Breast epithelium (tissue), 4 donors: ENCODE results near the gene CD53. TPM values are rescaled to one million over a fixed set of nuclear protein-coding genes. Genes with fewer than 3 reads are reported as not detected.

ENCODE experiments used
- DNase-seq, 2 donors: peaks; one replicate each; pipeline ENCODE4 v3.0.0-alpha.2; 2019; ENCODE audit warnings: low spot score in 2 of 2
- H3K27ac ChIP-seq, 2 donors: fragments of 200-600 bp; sonication (generic) in 1 of 2; one replicate each; pipeline ENCODE4 v1.5.1; 2016 to 2019; ENCODE audit warnings: mild to moderate bottlenecking in 1 of 2
- H3K27me3 ChIP-seq, 2 donors: fragments of 200-600 bp; sonication (generic) in 1 of 2; one replicate each; pipeline versions ENCODE4 v1.5.1 to v1.6.0; 2017 to 2019; ENCODE audit warnings: control low read depth in 1 of 2, mild to moderate bottlenecking in 1 of 2
- H3K36me3 ChIP-seq: fragments of 200-600 bp; one replicate; pipeline ENCODE4 v1.5.1; 2019
- H3K4me1 ChIP-seq, 2 donors: fragments of 200-600 bp; sonication (generic); one replicate each; pipeline ENCODE4 v1.5.1; 2016 to 2019; ENCODE audit warnings: control low read depth in 1 of 2
- H3K4me3 ChIP-seq, 3 donors: fragments of 200-600 bp; sonication (generic); 1 replicate in 2 of 3; 2 replicates in 1 of 3; pipeline ENCODE4 v1.5.1; 2016 to 2019; ENCODE audit warnings: mild to moderate bottlenecking in 3 of 3, moderate library complexity in 2 of 3
- H3K9me3 ChIP-seq, 2 donors: fragments of 200-600 bp; sonication (generic) in 1 of 2; one replicate each; pipeline ENCODE4 v1.5.1; 2016 to 2019; ENCODE audit warnings: control low read depth in 1 of 2
- POLR2A ChIP-seq: fragments of 450-650 bp; IDR thresholded peaks from one replicate; pipeline ENCODE4 v1.6.1; 2016; ENCODE audit warnings: antibody characterized with exemption, mild to moderate bottlenecking, moderate library complexity
- POLR2AphosphoS5 ChIP-seq, 3 donors: sonication (generic); formaldehyde crosslinking; IDR thresholded peaks; one replicate each; pipeline ENCODE4 v1.6.1; 2017; ENCODE audit warnings: antibody characterized with exemption in 3 of 3
- intact Hi-C: fragments of 100-400 bp; cut with DNase I; formaldehyde crosslinking; loops from one replicate; pipeline ENCODE4 v1.15.1; 2023; ENCODE audit warnings: low total_unique reads
- total RNA-seq, 3 donors: library from RNA; depleted of rRNA; stranded (reverse); fragments of >200 nt; gene quantifications; one replicate each; pipeline ENCODE4 v1.1.0, GENCODE V29; 2016
- TF ChIP-seq, protein P1 (sequence below), 3 donors: fragments of 450-650 bp; IDR thresholded peaks; one replicate each; pipeline ENCODE4 v1.5.1; 2016 to 2017; ENCODE audit warnings: antibody characterized with exemption in 3 of 3, mild to moderate bottlenecking in 3 of 3, moderate library complexity in 3 of 3

The CD53 gene
- total RNA-seq, 3 donors from 2014 or later = 36.1 to 72.6 (median 50.2) TPM

DNA sequence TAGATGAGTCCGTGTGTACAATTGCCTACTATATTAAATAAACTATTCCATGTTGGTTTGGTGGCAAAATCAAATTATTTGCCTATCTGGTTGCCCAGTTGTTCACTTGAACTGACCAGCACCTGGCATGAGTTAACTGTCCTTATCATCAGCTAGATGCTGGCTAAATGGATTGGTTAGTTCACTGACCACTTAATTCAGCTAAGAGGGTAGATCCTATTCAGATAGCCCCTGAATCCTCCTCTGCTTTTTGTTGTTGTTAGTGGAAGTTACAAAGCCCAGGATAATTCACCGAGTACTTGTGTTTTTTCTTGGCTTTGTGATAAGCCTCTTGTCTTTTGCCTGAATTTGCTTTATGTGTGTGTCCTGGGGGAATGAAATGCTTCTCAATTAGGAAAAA lies 22.8 kb upstream of the CD53 start:
- TF ChIP-seq POLR2AphosphoS5 (IDR thresholded peaks at IDR 0.05) (no peak), POLR2A (no peak)
- TF ChIP-seq, protein P1, sequence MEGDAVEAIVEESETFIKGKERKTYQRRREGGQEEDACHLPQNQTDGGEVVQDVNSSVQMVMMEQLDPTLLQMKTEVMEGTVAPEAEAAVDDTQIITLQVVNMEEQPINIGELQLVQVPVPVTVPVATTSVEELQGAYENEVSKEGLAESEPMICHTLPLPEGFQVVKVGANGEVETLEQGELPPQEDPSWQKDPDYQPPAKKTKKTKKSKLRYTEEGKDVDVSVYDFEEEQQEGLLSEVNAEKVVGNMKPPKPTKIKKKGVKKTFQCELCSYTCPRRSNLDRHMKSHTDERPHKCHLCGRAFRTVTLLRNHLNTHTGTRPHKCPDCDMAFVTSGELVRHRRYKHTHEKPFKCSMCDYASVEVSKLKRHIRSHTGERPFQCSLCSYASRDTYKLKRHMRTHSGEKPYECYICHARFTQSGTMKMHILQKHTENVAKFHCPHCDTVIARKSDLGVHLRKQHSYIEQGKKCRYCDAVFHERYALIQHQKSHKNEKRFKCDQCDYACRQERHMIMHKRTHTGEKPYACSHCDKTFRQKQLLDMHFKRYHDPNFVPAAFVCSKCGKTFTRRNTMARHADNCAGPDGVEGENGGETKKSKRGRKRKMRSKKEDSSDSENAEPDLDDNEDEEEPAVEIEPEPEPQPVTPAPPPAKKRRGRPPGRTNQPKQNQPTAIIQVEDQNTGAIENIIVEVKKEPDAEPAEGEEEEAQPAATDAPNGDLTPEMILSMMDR (IDR thresholded peaks at IDR 0.05) = no peak
- Histone ChIP-seq H3K4me3 (no peak overlapping the region), H3K9me3 (no peaks in the 10 kb centered on the region), H3K27ac (no peak overlapping the region), H3K27me3 (no peaks in the 10 kb centered on the region), H3K36me3 (no peaks in the 10 kb centered on the region), H3K4me1 (no peaks in the 10 kb centered on the region)
- no peak for DNase-seq
- intact Hi-C loops = no loop called here

DNA sequence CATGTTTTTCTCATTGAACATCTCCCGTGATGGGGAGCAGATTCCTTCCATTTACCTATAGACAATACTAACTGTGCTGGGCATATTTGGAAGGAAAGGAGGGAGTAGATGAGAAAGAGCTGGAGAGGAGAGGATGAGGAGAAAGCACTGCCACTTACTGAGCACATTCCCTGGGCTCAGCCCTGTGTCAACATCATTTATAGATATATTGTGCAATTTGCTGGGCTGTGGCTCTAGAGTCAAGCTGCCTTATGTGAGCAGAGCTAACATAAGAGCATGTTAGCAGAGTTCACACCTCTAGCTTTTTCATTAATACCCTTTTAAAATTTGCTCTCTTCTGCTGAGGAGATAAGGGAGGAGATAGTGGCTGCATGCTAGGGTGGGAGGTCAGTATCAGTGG lies 22.3 kb upstream of the CD53 start:
- no peak for DNase-seq
- intact Hi-C loops = no loop called here
- Histone ChIP-seq H3K4me3 (no peak overlapping the region), H3K4me1 (no peaks in the 10 kb centered on the region), H3K9me3 (no peaks in the 10 kb centered on the region), H3K36me3 (no peaks in the 10 kb centered on the region), H3K27me3 (no peaks in the 10 kb centered on the region), H3K27ac (no peak overlapping the region)
- TF ChIP-seq POLR2A (no peak), POLR2AphosphoS5 (IDR thresholded peaks at IDR 0.05) (no peak)
- TF ChIP-seq, protein P1 (IDR thresholded peaks at IDR 0.05) = no peak

DNA sequence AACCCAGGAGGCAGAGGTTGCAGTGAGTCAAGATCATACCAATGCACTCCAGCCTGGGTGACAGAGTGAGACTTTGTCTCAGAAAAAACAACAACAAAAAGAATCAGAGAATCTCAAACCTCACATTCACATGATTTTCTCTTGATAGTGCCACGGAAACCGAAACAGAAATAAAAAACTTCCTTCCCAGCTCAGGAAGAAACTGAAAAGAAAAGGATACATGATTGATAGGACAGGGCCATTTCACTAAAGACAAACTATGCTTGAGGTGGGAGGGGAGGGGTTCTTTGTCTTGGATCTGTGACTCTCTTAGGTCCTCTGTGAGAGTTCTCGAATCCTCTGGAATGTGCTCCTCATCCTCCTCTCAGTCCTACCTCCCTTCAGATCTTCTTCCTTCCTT lies 19.8 kb upstream of the CD53 start:
- intact Hi-C loops = no loop called here
- no peak for TF ChIP-seq POLR2A
- TF ChIP-seq POLR2AphosphoS5 (IDR thresholded peaks at IDR 0.05) = no peak
- TF ChIP-seq, protein P1 (IDR thresholded peaks at IDR 0.05) = no peak
- H3K27me3 ChIP-seq = no peaks in the 10 kb centered on the region
- no peak overlapping the region for H3K4me3 ChIP-seq
- no peak for DNase-seq
- H3K4me1 ChIP-seq = no peaks in the 10 kb centered on the region
- no peaks in the 10 kb centered on the region for H3K36me3 ChIP-seq
- H3K27ac ChIP-seq = no peak overlapping the region
- H3K9me3 ChIP-seq = no peaks in the 10 kb centered on the region

DNA sequence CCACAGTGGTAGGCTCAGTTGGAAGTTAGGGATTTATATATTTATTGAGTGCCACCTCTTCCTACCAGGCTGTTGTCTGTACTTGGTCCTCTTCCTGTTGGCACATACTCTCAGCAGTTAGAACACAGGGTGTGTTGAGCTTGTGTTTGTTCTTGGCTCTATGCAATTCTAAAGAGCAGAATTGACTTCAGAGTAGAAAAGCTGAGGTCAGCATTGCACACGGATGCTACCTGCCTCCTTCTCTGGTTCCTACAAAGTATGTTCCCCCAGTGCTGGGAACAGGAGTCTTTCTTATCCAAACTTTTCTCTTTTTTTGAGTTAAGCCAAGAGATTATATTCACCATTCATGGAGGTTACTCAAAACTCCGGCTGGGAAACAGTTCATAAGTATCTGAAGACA lies 16.5 kb upstream of the CD53 start:
- no peak for DNase-seq
- Histone ChIP-seq H3K4me3 (no peak overlapping the region), H3K9me3 (no peaks in the 10 kb centered on the region), H3K4me1 (no peaks in the 10 kb centered on the region), H3K27me3 (no peaks in the 10 kb centered on the region), H3K36me3 (no peaks in the 10 kb centered on the region), H3K27ac (no peak overlapping the region)
- no peak for TF ChIP-seq POLR2AphosphoS5 (IDR thresholded peaks at IDR 0.05)
- TF ChIP-seq, protein P1 (IDR thresholded peaks at IDR 0.05) = no peak
- TF ChIP-seq POLR2A = no peak
- intact Hi-C loops = no loop called here

DNA sequence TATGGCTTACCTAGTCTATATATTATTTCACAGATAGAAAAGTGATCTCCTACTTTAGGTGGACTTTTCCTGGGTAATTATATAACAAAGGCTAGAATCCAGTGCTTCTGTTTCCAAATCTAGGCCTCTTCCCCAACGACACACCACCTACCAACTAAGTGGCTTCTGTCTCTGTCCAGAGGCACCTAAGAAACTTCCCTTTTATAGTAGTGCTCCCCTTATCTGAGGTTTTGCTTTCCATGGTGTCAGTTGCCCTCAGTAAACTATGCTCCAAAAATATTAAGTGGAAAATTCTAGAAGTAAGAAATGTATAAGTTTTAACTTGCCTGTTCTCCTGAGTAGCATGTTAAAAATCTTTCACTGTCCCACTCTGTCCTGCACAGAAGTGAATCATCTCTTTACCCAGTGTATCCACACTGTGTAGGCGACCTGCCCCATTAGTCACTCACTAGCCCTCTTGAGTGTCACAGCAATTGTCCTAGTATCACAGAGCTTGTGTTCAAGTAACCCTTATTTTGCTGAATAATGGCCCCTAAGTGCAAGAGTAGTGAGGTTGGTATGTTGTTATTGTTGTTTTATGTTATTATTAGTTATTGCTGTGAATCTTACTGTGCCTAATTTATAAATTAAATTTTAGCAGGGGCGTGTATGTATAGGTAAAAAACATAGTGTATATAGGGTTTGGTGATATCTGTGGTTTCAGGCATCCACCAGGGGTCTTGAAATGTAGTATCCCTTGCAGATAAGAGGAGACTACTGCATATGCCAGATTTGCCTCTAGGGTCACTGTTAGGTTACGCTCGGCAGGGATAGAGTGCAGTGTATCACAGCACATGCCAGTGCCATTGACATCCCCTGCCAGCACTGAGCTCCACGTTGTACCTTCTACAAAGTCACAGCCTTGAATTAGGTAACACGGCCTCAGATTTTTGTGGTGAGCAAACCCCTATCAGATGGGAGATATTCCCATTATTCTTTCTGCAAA lies 14.7 kb upstream of the CD53 start:
- Histone ChIP-seq H3K36me3 (no peaks in the 10 kb centered on the region), H3K9me3 (peaks cover 0 to 6% of the 10 kb centered on the region in 2 donors), H3K4me1 (no peaks in the 10 kb centered on the region), H3K27me3 (no peaks in the 10 kb centered on the region), H3K27ac (no peak overlapping the region), H3K4me3 (no peak overlapping the region)
- intact Hi-C loops = no loop called here
- DNase-seq = no peak
- TF ChIP-seq, protein P1 (IDR thresholded peaks at IDR 0.05) = no peak
- TF ChIP-seq POLR2AphosphoS5 (IDR thresholded peaks at IDR 0.05) = no peak
- TF ChIP-seq POLR2A = no peak
